T-helper 2 cell treated with Interferon-gamma antibody and Interleukin-4, amounts not matched to agents 5 μg/mL and 100 μg/mL, for 36 hours (primary cell): ENCODE results near the gene HOXC5.
"Not testable (repeated sequence)": the region's sequence is repeated elsewhere in the genome, so short reads cannot be mapped to it uniquely, and the experiment has no call there.

Experiments
- DNase-seq: peaks from one replicate; pipeline ENCODE4 v3.0.0; 2021; ENCODE audit warnings: low spot score
- H3K27ac Mint-ChIP-seq: one replicate; pipeline ENCODE4 v1.8.0; 2021; ENCODE audit warnings: mild to moderate bottlenecking, mixed read lengths
- H3K27me3 Mint-ChIP-seq: one replicate; pipeline ENCODE4 v1.8.0; 2021; ENCODE audit warnings: low read depth, mixed read lengths
- H3K36me3 Mint-ChIP-seq: one replicate; pipeline ENCODE4 v1.8.0; 2021; ENCODE audit warnings: low read depth, mixed read lengths
- H3K4me1 Mint-ChIP-seq: one replicate; pipeline ENCODE4 v1.8.0; 2021; ENCODE audit warnings: low read depth, mixed read lengths
- H3K4me3 Mint-ChIP-seq: one replicate; pipeline ENCODE4 v1.8.0; 2022; ENCODE audit warnings: mild to moderate bottlenecking, moderate library complexity, mixed read lengths
- H3K9me3 Mint-ChIP-seq: one replicate; pipeline ENCODE4 v1.8.0; 2021; ENCODE audit warnings: mixed read lengths

HOXC5 gene

DNA sequence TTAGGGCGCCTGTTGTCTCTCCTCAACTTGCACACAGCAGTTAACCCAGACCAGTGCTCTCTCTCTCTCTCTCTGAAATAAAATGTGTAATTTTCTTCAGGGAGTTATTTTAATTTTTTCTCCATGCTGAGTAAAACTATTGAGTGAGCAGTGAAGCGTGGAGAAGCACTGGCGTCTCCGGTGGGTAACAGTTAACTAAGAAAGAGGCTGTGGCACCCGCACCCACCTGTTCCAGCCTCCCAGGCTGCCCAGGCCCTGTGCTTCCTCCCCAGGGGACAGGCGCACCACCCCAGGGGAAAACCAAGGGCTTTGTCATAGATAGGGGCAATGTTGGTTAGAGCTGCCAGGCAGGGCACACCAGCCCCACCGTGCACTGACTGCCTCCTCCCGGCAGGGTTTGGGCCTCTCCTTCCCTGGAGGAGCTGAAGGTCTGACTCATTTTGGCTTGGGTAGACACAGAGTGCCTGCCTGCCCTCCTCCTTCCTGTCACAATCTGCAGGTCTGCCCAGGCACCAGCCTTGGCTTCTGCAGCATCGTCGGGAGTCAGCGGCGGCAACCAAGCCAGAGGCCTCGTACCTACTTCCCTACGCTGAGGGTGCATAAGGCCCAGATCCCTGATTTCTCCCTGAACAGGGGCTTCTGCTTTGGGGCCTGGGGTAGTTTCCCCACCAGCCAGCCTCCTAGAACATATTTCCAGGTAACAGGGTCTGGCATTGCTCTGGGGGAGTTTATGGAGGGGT is 3.9 kb downstream of the HOXC5 start:
- Mint-ChIP-seq H3K36me3 (no peaks in the 10 kb centered on the region), H3K27me3 (peaks cover 84% of the 10 kb centered on the region), H3K27ac (no peak overlapping the region), H3K4me1 (peaks cover 10% of the 10 kb centered on the region), H3K9me3 (peaks cover 3% of the 10 kb centered on the region), H3K4me3 (no peak overlapping the region)
- no peak for DNase-seq

DNA sequence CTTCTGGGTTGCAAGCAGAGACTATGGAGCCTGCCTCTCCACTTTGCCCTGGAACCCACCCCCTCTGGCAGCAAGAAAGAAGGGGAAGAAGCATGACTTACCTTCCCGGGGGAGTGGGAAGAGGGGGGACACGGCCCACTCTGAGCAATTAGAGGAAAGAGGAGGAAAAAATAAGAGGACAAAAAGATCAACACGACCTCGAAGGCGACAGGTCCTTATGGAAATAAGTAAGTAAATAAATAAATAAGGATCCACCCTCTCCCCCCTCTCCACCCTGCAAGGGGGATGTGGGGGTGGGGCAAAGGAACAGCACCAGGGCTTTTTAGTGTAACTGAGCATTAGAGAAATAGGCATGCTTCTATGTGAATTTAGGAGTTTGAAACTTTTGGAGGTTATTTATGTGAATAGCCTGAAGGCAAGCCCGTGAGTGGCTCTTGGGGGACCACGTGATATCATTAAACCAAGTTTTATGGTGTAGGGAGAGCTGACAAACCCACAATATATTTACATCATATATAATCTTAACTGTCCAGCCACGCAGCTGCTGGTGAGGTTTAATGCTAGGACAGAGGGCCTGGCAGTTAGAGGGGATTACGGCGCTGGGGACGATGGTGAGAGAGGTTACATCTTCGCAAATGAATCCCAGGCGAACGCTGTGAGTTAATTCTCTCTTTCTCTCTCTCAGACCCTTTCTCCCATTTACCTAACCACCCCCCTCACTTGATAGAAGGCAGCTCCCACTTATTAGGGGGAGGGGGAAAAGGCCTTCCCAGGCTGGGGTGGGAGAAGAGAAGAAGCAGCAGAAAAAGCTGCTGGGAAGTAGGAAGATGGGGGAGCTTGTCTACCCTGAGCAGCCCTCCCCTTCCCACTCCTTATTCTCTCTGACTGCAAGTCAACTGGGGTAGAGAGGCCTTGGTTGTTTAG is 4.8 kb downstream of the HOXC5 start:
- H3K4me3 Mint-ChIP-seq = no peak overlapping the region
- no peak for DNase-seq
- H3K36me3 Mint-ChIP-seq = no peaks in the 10 kb centered on the region
- H3K27me3 Mint-ChIP-seq = peaks cover 84% of the 10 kb centered on the region
- peaks cover 3% of the 10 kb centered on the region for H3K9me3 Mint-ChIP-seq
- H3K27ac Mint-ChIP-seq = no peak overlapping the region
- H3K4me1 Mint-ChIP-seq = peaks cover 10% of the 10 kb centered on the region

DNA sequence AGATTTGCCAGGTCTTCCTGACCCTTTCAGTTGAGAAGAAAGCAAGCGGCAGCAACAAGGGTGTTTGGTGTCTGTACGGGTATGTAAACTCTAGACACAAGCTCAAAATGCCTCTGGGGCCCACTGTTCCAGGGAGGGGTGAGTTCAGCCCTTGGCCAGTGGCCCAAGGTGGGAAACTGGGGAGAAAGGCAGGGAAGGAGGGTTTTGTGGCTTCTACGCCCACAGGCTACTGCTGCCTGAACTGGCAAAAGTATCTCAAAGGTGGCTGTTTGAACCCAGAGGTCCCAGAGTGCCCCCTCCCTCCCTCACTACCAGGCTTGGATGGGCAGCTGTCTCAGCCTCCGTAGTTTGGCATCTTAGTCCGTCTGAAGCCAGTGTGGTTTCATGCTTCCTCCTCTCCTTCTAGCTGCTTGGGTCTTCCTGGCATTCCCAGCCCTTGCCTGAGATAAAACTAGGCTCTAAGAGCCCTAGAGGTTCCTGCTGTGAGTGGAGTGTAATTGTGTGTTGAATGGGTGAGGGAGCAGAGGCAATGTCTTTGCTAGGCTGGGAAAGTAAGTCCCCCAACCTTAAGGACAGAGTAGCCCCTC is 5.5 kb downstream of the HOXC5 start:
- Mint-ChIP-seq H3K27ac (no peak overlapping the region), H3K9me3 (no peaks in the 10 kb centered on the region), H3K4me3 (no peak overlapping the region), H3K4me1 (peaks cover 7% of the 10 kb centered on the region), H3K36me3 (no peaks in the 10 kb centered on the region), H3K27me3 (peaks cover 84% of the 10 kb centered on the region)
- no peak for DNase-seq

DNA sequence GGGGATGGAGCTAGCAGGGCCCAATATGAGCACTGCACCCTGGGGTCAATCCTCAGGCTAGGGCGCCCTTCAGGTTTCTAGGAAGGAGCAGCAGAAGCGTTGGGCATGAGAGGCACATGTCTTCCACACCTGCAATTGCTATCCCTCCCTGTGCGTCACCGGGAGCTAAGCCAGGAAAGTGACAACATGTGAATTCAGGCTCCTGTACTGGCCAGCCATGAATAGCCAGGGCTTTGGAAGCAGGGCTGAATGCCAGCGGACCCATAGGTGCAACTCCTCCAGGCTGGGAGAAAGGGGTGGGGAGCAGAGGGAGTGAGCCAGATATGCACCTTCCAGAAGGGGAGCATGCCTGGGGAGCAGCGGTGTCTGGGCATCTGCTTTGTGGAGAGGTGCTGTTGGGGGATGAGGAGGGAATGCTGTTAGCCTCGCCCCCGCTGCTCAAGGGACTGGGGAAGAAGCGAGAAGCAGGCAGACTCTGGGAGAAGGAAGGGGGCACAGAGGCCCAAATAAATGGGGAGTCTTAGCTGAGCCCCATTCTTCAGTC is 6.1 kb downstream of the HOXC5 start:
- no peak overlapping the region for H3K4me3 Mint-ChIP-seq
- H3K4me1 Mint-ChIP-seq = peaks cover 9% of the 10 kb centered on the region
- no peaks in the 10 kb centered on the region for H3K36me3 Mint-ChIP-seq
- H3K9me3 Mint-ChIP-seq = no peaks in the 10 kb centered on the region
- peaks cover 87% of the 10 kb centered on the region for H3K27me3 Mint-ChIP-seq
- no peak overlapping the region for H3K27ac Mint-ChIP-seq
- DNase-seq = no peak

GRCh38 chr12:54039417-54040147 is 6.7 kb downstream of the HOXC5 start:
- no peak overlapping the region for H3K4me3 Mint-ChIP-seq
- DNase-seq = no peak
- H3K36me3 Mint-ChIP-seq = no peaks in the 10 kb centered on the region

GRCh38 chr12:54040148-54040494 is 7.3 kb downstream of the HOXC5 start:
- Mint-ChIP-seq H3K27me3 (peaks cover 90% of the 10 kb centered on the region), H3K4me3 (no peak overlapping the region)

More at GRCh38 chr12:54039417-54040147, 6.7 kb downstream of the HOXC5 start:
- Mint-ChIP-seq H3K4me1 (peaks cover 10% of the 10 kb centered on the region), H3K27ac (no peak overlapping the region), H3K27me3 (peaks cover 88% of the 10 kb centered on the region), H3K9me3 (no peaks in the 10 kb centered on the region)

GRCh38 chr12:54040648-54041047 is 7.8 kb downstream of the HOXC5 start:
- no peaks in the 10 kb centered on the region for H3K9me3 Mint-ChIP-seq
- peaks cover 7% of the 10 kb centered on the region for H3K4me1 Mint-ChIP-seq
- H3K27ac Mint-ChIP-seq = no peak overlapping the region
- no peak overlapping the region for H3K4me3 Mint-ChIP-seq
- H3K27me3 Mint-ChIP-seq = peaks cover 90% of the 10 kb centered on the region
- no peaks in the 10 kb centered on the region for H3K36me3 Mint-ChIP-seq
- DNase-seq = no peak

More at GRCh38 chr12:54040148-54040494, 7.3 kb downstream of the HOXC5 start:
- Mint-ChIP-seq H3K4me1 (peaks cover 7% of the 10 kb centered on the region), H3K36me3 (no peaks in the 10 kb centered on the region), H3K27ac (no peak overlapping the region), H3K9me3 (no peaks in the 10 kb centered on the region)
- no peak for DNase-seq

DNA sequence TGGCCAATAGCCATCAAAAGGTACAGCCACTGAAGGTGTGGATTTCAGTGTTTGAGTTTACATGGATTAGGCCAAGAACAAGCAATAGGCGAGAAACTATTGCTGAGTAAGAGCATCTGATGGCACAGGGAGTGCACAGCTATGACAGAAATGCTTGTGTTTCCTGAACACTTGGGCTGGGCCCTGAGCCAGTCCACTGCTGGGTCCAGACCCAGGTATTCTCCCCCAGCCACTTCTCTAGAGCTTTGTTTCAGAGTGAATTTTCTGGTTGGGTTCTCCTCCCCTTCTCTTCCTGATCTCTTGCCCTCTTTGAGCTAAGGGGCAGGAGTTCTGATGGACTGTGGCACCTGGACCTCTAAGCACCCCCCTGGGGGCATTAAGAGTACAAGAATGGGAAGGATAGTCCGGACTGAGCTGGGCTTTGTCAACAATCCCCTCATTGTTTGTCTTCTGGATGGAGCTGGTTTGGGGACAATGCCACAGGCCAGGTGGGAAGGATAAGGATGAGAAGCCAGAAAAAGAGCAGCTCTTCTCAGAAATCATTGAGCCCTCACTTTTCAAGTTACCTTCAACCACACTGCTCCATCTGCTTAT is 8.3 kb downstream of the HOXC5 start:
- peaks cover 7% of the 10 kb centered on the region for H3K4me1 Mint-ChIP-seq
- no peaks in the 10 kb centered on the region for H3K9me3 Mint-ChIP-seq
- H3K27ac Mint-ChIP-seq = no peak overlapping the region
- H3K4me3 Mint-ChIP-seq = no peak overlapping the region
- peaks cover 90% of the 10 kb centered on the region for H3K27me3 Mint-ChIP-seq
- H3K36me3 Mint-ChIP-seq = no peaks in the 10 kb centered on the region
- DNase-seq = no peak

GRCh38 chr12:54042033-54042432 is 9.2 kb downstream of the HOXC5 start:
- H3K27ac Mint-ChIP-seq, DNase-seq, H3K36me3 Mint-ChIP-seq, H3K4me3 Mint-ChIP-seq, H3K9me3 Mint-ChIP-seq, H3K4me1 Mint-ChIP-seq: not testable (repeated sequence)
- peaks cover 89% of the 10 kb centered on the region for H3K27me3 Mint-ChIP-seq

DNA sequence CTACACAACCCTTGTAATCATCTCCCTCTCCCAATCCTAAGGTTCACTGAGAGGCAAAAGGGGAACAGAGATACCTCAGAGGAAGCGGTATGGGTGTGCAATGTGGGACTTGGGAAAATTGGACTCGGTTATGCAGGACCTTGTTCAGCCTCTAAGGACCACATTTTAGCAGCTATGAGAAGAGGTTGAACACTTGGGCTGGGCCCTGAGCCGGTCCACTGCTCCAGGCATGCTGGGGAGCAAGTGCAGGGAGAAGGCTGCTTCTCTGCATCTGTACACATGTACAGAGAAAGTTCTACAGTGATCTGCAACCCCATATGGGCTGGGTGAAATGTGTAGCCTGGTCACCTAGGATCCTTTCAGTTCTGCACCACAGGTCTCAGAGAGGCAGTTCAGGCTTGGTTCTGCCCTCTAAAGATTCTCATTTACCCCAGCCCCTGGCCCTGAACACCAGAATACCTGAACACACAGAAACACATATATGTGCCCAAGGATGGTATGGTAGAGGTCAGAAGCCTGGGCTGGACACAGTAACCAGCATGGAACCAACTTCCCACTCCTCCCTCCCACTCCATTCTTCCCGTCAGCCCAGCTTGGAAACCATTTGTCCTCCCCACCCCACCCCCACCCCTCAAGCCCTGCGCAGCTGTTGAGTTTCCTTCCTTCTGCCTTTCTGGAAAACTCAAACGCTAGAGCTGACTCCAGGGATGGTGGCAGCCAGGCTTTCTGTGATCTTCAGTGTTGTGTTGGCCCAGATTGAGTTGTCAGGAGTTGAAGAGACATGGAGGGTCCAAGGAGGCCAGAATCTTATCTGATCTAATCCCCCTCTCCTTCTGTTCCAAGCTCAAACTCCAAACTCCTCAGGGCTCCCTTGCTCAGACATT is 10.4 kb downstream of the HOXC5 start:
- Mint-ChIP-seq H3K36me3 (no peaks in the 10 kb centered on the region), H3K9me3 (no peaks in the 10 kb centered on the region), H3K4me1 (peaks cover 7% of the 10 kb centered on the region), H3K27me3 (peaks cover 85% of the 10 kb centered on the region), H3K4me3 (no peak overlapping the region), H3K27ac (no peak overlapping the region)
- no peak for DNase-seq

- Mint-ChIP-seq H3K27ac (no peak overlapping the region), H3K27me3 (peaks cover 85% of the 10 kb centered on the region), H3K9me3 (no peaks in the 10 kb centered on the region), H3K36me3 (no peaks in the 10 kb centered on the region), H3K4me3 (no peak overlapping the region), H3K4me1 (peaks cover 7% of the 10 kb centered on the region)
- DNase-seq = no peak
These were observed 11.7 kb downstream of the HOXC5 start for GRCh38 chr12:54044425-54045103.

DNA sequence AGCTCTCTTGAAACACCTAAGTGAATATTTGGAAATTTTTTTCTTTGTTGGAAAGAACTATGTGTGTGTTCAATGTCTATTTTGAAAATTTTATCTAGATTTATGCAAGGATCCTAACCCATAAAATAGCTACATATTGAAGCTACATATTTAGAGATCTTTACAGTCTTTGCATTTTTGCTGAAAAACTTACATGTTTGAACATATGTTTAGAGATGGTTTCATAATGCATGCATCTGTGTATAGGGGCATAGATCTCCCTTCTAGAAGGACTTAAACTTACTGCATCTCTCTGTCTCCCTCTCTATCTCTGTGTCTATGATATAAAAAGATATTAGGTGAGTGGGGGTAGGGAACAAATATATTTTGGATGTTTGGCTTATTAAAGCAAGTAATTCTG is 12.6 kb downstream of the HOXC5 start:
- H3K4me3 Mint-ChIP-seq = no peak overlapping the region
- peaks cover 87% of the 10 kb centered on the region for H3K27me3 Mint-ChIP-seq
- DNase-seq = no peak
- H3K9me3 Mint-ChIP-seq = no peaks in the 10 kb centered on the region
- no peak overlapping the region for H3K27ac Mint-ChIP-seq
- peaks cover 9% of the 10 kb centered on the region for H3K4me1 Mint-ChIP-seq
- H3K36me3 Mint-ChIP-seq = no peaks in the 10 kb centered on the region
